Ovary (tissue), 9 donors: ENCODE results near the gene ERBB2. TPM values are rescaled to one million over a fixed set of nuclear protein-coding genes. Genes with fewer than 3 reads are reported as not detected.

Experiments used
- DNase-seq, 5 donors: peaks; one replicate each; pipeline ENCODE4 v3.0.0-alpha.2; 2019 to 2020
- H3K27ac ChIP-seq, 2 donors: fragments of 200-600 bp; one replicate each; pipeline versions ENCODE4 v1.5.1 to v1.8.0; 2019 to 2022
- H3K27me3 ChIP-seq: fragments of 200-600 bp; one replicate; pipeline ENCODE4 v1.8.0; 2022
- H3K36me3 ChIP-seq: fragments of 200-600 bp; sonication (generic); one replicate; pipeline ENCODE4 v1.5.1; 2019
- H3K4me1 ChIP-seq: one replicate; pipeline ENCODE4 v1.8.1; 2013; ENCODE audit warnings: mild to moderate bottlenecking, moderate library complexity; ENCODE audit not compliant: insufficient read depth
- H3K4me3 ChIP-seq: fragments of 200-600 bp; sonication (generic); one replicate; pipeline ENCODE4 v1.5.1; 2017
- H3K9me3 ChIP-seq, 2 donors: fragments of 200-600 bp in 1 of 2; sonication (generic) in 1 of 2; one replicate each; pipeline versions ENCODE4 v1.5.1 to v1.8.1; 2013 to 2019; ENCODE audit warnings: mild to moderate bottlenecking in 1 of 2, moderate library complexity in 1 of 2
- CTCF ChIP-seq, 3 donors: fragments of 450-650 bp in 2 of 3; fragments of 200-600 bp in 1 of 3; IDR thresholded peaks; one replicate each; pipeline versions ENCODE4 v1.5.1 to v1.8.0; 2016 to 2022; ENCODE audit warnings: antibody characterized with exemption in 3 of 3, mild to moderate bottlenecking in 1 of 3
- EP300 ChIP-seq: sonication (generic); formaldehyde crosslinking; IDR thresholded peaks from one replicate; pipeline ENCODE4 v1.6.1; 2017; ENCODE audit warnings: antibody characterized with exemption
- POLR2A ChIP-seq: fragments of 450-650 bp; IDR thresholded peaks from one replicate; pipeline ENCODE4 v1.6.1; 2017; ENCODE audit warnings: antibody characterized with exemption, mild to moderate bottlenecking, moderate library complexity
- WGBS, 3 donors: extraction: QIAGEN DNeasy Blood & Tissue Kit in 1 of 3; methylation state at CpG; one replicate each; pipeline versions ENCODE4 v1.1.5 to v1.1.7; 2013 to 2017; 5-methylcytosine and 5-hydroxymethylcytosine counted together
- intact Hi-C, 4 donors: fragments of 100-400 bp; cut with DNase I; formaldehyde crosslinking; loops; one replicate each; pipeline versions ENCODE4 v1.11.0 to v1.15.1; 2022 to 2023
- polyA plus RNA-seq, 2 donors: library from polyadenylated mRNA; stranded (reverse); fragments of 200-250 nt in 1 of 2; fragments of 350-450 nt in 1 of 2; fragmentation: Illumina TruSeq in 1 of 2; extraction: RNeasy Lipid Tissue Mini Kit (QIAGEN cat#74804) in 1 of 2; gene quantifications; one replicate each; pipeline ENCODE4 v1.2.3, GENCODE V29; 2013 to 2014
- total RNA-seq, 7 donors: library from RNA; depleted of rRNA in 2 of 7; stranded (reverse); fragments of >200 nt in 2 of 7; fragmentation: NEBNext Ultra II Directional in 3 of 7; extraction: Animal tissue kit (Norgen Biotek cat#: 25700) in 3 of 7; gene quantifications; one replicate each; pipeline versions ENCODE4 v1.1.0 to v1.2.4, GENCODE V29; 2016 to 2023
- donor health status: DM: no; HTN: no; CAD: no; lungs with moderate emphysema.
- donor health status: DM: no; HTN: no; CAD: no.
- donor health status: Bipolar disorder and iron deficiency.
- donor health status: DM: yes; HTN: yes; CAD: no.
- donor health status: DM: no; HTN: no; CAD: no.
- donor health status: DM: yes; HTN: yes; CAD: no.

Gene ERBB2
- total and polyA plus RNA-seq, 9 donors = 20.1 to 66.3 (median 50.6) TPM

DNA sequence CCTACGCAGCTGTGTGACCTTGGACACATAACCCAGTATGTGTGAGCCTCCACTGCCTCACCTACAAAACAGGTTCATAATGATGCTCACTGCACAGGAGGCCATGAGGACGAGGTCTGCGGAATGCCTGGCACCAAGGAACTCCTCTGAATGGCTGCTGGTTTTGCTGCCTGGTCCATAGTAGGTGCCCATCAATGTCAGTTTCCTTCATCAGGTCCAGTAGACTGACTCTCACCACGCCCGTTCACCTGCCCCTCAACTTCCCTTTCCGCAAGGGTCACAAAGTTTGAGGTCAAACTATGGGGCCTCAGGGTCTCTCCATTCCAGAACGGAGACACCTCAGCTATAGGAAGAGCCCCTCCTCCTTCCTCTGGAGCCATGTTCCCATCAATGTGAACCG, 22.8 kb upstream of the ERBB2 start:
- no peak overlapping the region for H3K4me3 ChIP-seq
- H3K27ac ChIP-seq = no peak overlapping the region
- H3K4me1 ChIP-seq = no peaks in the 10 kb centered on the region
- no peaks in the 10 kb centered on the region for H3K36me3 ChIP-seq
- DNase-seq = no peak
- H3K27me3 ChIP-seq = no peaks in the 10 kb centered on the region
- intact Hi-C loops = no loop called here
- 79 to 85% (median 82%) methylated on average over 8 of the region's 8 CpGs for WGBS, 3 donors
- no peaks in the 10 kb centered on the region for H3K9me3 ChIP-seq
- TF ChIP-seq EP300 (no peak), CTCF (IDR thresholded peaks at IDR 0.05) (no peak), POLR2A (no peak)

- H3K27me3 ChIP-seq = no peaks in the 10 kb centered on the region
- H3K9me3 ChIP-seq = no peaks in the 10 kb centered on the region
- no peak overlapping the region for H3K4me3 ChIP-seq
- no peaks in the 10 kb centered on the region for H3K4me1 ChIP-seq
- H3K27ac ChIP-seq = no peak overlapping the region
- TF ChIP-seq POLR2A (no peak), EP300 (no peak)
- intact Hi-C loops = no loop called here
- WGBS, 3 donors = 61 to 67% (median 65%) methylated on average over 13 of the region's 13 CpGs
- no peaks in the 10 kb centered on the region for H3K36me3 ChIP-seq
- DNase-seq = no peak
Observed at GRCh38 chr17:39677542-39678339, 22.1 kb upstream of the ERBB2 start.

- intact Hi-C loops = no loop called here
- DNase-seq = no peak
- H3K36me3 ChIP-seq = no peaks in the 10 kb centered on the region
- H3K4me3 ChIP-seq = no peak overlapping the region
- no peak overlapping the region for H3K27ac ChIP-seq
- H3K9me3 ChIP-seq = no peaks in the 10 kb centered on the region
- no peaks in the 10 kb centered on the region for H3K4me1 ChIP-seq
- H3K27me3 ChIP-seq = no peaks in the 10 kb centered on the region
- WGBS, 3 donors = 87 to 91% (median 89%) methylated on average over 13 of the region's 13 CpGs
- TF ChIP-seq POLR2A (no peak), CTCF (IDR thresholded peaks at IDR 0.05) (no peak), EP300 (no peak)
Observed at GRCh38 chr17:39678340-39679116, 21.3 kb upstream of the ERBB2 start.

DNA sequence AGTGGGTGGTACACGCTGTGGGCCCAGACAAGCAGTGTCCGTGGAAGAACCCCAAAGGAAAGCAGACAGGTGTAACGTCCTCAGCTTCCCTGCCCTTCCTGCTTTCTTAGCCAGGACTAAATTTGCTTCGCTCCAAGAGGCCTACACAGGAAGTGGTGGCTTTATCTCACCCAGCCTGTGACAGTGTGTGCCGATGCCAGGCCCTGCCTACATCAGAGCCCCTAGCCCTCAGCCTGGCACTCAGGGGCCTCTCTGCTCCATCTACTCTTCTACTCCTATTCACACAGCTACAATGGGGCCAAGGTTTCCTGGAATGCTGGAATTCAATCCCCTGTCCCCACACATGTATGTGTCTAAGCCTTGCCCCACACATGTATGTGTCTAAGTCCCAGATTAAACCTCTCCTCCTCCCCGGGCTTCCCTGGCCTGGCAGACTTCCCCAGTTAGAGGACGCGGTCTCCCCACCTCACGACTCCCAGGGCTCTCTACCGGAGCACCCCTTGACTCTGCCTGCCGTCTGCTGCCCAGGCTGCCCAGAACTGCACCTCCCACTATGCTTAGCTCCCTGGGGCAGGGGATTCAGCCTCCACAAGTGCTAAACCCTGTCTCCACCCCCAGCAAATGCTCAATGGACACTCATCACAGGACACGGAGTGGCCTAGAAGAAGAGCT, 20.2 kb upstream of the ERBB2 start:
- DNase-seq = no peak
- intact Hi-C loops = no loop called here
- TF ChIP-seq POLR2A = no peak
- no peak for TF ChIP-seq CTCF (IDR thresholded peaks at IDR 0.05)
- TF ChIP-seq EP300 = no peak
- no peaks in the 10 kb centered on the region for H3K36me3 ChIP-seq
- H3K4me1 ChIP-seq = no peaks in the 10 kb centered on the region
- no peaks in the 10 kb centered on the region for H3K27me3 ChIP-seq
- H3K9me3 ChIP-seq = no peaks in the 10 kb centered on the region
- WGBS, 3 donors = 84 to 90% (median 85%) methylated on average over 12 of the region's 12 CpGs
- H3K4me3 ChIP-seq = no peak overlapping the region
- H3K27ac ChIP-seq = no peak overlapping the region
